GOT3 (cell line): Measurements from ENCODE around the gene GPR78.
"Not testable (repeated sequence)": the region's sequence is repeated elsewhere in the genome, so short reads cannot be mapped to it uniquely, and the experiment has no call there.

Experiments
- DNase-seq: peaks from one replicate; lab custom pipeline; 2025; ENCODE audit warnings: mixed read lengths; lab: John Stamatoyannopoulos, UW

GPR78 gene

DNA sequence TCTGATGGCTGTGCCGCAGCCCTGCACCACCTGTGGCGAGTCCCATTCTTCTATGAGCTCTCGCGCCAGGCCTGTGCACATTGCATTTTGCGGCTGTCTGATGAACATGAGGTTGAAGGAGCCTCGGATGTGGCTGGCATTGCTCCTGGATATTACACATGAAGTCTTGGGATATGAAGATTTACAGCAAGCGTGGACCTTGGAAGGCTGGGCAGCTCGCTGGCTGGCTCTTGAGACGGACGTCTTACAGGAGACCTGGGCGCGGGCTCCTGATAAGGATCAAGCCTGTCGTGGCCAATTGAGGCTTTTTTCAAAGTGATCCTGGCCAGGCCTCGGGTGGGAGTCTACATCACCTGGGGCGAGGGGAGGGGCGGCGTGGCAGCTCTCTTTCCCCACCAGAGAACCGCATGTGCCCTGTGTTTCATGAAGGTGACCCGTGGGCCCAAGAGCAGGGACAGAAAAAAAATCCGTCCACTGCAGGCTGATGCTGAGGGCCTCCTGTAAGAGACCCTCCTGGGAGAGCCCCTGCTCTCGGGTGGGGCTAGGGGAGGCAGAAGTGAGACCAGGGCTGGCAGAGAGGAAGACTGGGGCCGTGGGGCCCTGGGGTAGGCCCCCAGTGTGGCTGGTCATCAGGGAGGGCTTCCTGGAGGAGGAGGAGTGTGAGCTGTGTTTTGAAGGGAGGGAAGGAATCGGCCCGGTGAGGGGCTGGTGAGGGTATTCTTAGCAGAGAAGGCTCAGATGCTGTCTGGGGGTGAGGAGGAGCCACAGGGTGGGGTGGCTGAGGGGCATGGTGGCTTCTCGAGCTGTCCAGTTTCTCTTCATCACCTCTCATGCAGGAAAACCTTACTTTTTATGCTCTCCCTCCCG is 36.0 kb downstream of the GPR78 start:
- no peak for DNase-seq

DNA sequence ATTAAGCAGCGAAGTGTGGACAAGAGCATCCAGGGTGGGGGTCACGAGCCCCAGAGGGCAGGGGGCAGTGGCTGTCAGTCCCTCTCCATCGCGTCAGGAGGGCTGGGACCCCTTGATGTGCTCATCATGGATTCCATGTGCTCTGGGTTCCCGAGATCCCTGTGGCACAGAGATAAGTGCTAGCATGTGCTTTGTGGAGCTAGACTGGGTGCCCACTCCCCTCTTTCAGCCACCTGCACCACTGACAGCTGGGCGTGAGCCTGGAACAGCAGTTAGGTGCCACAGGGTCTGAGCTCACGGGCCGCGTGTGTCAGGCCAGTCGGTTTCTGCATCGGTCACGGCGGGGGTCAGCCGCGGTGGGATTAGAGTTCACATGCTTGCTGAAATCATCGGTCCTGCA is 36.6 kb downstream of the GPR78 start:
- DNase-seq = no peak

DNA sequence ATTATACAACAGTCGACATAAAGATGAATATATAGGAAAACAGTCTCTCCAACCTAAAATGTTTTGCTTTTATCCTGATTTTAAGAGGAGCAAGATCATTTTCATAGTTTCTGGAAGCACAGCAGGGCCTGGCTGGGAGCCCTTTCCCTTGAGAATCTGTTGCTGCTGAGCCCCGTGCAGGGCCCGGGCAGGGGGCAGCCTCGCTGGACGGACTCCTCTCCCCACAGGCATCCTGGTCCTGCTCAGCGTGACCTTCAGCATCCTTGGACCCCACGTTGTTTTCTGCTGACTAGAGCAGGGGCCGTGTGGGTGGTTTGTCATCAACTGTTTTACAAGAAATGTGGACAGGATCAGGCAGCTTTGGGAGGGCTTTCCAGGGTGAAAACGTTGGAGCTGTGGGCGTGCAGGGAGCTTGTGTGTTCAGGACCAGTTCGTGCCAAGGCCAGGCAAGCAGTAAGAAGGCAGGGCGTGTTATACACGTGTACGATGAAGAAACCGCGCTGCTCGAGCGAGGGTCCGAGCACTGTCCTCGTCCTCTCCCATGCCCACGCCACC is 37.4 kb downstream of the GPR78 start:
- DNase-seq = no peak

DNA sequence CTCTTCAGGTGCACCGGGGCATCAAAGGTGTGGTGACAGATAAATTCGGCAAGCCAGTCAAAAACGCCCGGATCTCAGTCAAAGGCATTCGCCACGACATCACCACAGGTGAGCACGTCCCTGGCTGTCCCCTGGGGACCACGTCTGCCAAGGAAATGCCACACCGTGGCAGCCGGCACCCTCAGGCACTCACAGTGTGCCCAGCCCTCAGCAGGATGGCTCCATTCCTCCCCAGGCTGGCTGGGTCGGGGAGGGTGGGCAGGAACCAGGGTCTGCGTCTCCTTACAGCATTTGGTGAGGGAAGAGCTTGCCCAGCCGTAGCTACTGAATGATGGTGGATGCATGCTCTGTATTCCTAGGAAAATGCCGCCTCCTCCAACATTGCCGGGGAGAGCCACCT is 38.2 kb downstream of the GPR78 start:
- DNase-seq = no peak

DNA sequence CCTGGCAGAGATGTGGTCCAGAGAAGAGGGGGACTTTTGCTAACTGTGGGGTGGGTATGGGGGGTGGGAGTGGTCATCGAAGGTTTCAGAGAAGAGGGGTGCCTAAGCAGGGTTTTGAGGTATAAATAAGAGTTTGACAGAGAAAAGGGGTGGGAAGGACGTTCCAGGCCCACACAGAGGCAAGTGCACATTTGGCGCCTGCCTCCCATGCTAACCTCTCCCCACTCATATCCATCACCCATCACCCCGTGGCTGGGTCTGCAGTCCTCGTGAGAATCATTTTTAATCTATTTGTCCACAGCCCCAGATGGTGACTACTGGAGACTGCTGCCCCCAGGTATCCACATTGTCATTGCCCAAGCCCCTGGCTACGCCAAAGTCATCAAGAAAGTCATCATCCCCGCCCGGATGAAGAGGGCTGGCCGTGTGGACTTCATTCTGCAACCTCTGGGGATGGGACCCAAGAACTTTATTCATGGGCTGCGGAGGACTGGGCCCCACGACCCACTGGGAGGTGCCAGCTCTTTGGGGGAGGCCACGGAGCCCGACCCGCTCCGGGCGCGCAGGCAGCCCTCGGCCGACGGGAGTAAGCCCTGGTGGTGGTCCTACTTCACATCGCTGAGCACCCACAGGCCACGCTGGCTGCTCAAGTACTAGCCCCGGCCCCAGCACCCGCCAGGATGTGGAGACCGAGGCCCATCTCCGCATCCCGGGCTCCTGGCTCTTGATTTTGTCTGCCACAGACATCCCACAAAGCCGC is 38.9 kb downstream of the GPR78 start:
- no peak for DNase-seq

DNA sequence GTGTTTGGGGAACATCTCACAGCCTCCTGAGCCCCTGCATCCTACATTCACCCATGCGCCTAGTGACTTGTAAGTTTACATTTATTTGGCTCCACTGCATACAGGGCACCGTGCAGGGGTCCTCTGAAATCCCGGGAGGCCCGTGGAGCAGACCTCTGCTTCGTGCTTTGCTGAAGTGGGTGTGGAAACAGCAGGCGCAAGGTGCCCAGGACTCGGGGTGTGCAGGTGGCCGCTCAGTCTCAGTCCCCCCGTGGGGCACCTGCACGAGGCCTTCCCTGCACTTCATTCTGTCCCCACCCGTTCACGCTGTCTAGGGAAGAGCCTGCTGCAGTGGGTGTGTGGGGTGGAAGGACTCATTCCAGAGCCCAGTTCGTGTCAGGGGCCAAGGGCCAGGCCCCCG is 40.9 kb downstream of the GPR78 start:
- not testable (repeated sequence) for DNase-seq

DNA sequence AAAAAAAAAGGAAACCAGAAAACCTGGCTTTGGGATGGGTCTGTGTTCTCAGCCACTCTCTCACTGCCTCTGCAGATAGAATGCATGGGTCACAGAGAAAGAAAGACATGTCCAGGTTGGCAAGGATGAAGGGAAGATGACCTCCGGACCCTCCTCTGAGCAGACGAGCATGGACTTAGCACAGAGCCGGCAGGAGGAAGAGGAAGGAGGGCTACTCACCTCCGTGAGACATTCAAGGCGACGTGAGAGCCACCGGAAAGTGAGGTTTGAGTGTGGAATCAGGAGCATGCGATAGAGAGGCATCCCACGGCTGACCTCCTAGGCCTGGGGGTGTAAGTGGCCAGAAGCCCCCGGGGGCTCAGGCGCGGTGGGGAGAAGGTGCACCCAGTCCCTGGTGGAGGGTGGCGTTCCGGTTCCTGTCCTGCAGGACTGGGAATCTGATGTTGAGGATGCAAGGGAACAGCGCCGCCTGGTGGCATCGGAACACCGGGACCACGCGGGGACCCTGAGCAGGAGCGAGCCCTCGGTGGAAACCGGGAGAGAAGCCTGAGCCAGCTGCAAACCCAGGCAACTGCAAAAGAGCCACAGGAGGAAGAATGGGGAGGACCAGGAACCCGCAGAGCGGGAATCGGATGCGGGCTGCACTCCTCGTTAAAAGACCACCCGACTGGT is 44.5 kb downstream of the GPR78 start:
- DNase-seq = not testable (repeated sequence)

DNA sequence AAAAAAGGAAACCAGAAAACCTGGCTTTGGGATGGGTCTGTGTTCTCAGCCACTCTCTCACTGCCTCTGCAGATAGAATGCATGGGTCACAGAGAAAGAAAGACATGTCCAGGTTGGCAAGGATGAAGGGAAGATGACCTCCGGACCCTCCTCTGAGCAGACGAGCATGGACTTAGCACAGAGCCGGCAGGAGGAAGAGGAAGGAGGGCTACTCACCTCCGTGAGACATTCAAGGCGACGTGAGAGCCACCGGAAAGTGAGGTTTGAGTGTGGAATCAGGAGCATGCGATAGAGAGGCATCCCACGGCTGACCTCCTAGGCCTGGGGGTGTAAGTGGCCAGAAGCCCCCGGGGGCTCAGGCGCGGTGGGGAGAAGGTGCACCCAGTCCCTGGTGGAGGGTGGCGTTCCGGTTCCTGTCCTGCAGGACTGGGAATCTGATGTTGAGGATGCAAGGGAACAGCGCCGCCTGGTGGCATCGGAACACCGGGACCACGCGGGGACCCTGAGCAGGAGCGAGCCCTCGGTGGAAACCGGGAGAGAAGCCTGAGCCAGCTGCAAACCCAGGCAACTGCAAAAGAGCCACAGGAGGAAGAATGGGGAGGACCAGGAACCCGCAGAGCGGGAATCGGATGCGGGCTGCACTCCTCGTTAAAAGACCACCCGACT is 50.2 kb downstream of the GPR78 start:
- not testable (repeated sequence) for DNase-seq

DNA sequence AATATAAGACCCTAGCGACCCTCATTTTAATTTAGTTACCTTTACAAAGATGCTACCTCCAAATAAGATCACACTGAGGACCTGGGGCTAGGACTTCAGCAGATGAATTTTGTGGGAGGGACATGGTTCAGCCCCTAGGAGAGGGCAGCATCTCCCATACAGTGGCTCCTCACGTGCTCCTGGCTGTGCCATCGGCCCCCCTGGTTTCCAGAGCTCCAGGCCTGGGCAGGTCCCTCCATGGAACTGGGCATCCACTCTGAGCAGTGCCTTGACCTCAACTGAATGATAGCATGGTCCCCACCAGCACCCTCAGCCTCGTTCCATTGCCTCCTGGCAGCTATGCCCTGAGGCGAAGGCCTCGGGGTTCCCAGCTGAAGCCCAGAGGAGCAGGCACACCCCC is 51.7 kb downstream of the GPR78 start:
- not testable (repeated sequence) for DNase-seq

DNA sequence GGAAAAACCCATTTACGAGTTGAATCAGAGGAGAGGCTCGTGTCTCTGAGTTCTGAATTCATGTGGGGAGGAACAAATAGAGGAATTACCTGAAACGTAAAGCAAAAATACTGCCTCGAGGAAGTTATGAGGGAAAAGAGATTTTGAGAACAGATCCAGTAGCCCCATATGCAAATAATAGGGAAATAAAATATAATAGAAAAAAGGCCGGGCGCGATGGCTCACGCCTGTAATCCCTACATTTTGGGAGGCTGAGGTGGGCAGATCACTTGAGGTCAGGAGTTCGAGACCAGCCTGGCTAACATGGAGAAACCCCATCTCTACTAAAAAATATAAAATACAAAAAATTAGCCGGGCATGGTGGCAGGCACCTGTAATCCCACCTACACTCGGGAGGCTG is 54.6 kb downstream of the GPR78 start:
- not testable (repeated sequence) for DNase-seq

DNA sequence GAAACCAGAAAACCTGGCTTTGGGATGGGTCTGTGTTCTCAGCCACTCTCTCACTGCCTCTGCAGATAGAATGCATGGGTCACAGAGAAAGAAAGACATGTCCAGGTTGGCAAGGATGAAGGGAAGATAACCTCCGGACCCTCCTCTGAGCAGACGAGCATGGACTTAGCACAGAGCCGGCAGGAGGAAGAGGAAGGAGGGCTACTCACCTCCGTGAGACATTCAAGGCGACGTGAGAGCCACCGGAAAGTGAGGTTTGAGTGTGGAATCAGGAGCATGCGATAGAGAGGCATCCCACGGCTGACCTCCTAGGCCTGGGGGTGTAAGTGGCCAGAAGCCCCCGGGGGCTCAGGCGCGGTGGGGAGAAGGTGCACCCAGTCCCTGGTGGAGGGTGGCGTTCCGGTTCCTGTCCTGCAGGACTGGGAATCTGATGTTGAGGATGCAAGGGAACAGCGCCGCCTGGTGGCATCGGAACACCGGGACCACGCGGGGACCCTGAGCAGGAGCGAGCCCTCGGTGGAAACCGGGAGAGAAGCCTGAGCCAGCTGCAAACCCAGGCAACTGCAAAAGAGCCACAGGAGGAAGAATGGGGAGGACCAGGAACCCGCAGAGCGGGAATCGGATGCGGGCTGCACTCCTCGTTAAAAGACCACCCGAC is 55.8 kb downstream of the GPR78 start:
- not testable (repeated sequence) for DNase-seq
